GM18511 (cell line): ENCODE measurements around the gene CLHC1.

ENCODE experiments used
- ATAC-seq: cut with Tn5 transposase; IDR thresholded peaks from one replicate; pipeline ENCODE4 v1.9.1; 2021; ENCODE audit warnings: mild to moderate bottlenecking, moderate library complexity; ENCODE audit not compliant: unreplicated experiment

Gene CLHC1

DNA sequence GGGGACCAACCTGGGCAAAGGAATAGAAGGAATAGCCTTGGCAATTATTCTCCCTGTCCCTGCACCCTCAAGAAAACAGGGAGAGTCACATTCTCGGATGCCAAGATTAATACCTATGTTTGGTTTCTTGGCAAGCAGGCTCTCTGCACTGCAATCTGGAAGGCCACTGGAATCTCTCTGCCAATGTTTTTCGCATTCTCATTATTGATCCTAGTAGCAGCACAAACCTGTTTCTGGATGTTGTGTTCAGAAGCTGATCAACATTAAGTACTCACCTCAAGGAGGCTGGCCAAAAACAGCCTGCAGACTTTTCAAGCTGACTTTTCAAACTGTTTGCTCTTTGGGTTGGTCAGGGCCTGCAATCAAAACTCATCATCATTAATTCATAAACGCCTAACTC lies 62.2 kb downstream of the CLHC1 start:
- ATAC-seq: no peak

DNA sequence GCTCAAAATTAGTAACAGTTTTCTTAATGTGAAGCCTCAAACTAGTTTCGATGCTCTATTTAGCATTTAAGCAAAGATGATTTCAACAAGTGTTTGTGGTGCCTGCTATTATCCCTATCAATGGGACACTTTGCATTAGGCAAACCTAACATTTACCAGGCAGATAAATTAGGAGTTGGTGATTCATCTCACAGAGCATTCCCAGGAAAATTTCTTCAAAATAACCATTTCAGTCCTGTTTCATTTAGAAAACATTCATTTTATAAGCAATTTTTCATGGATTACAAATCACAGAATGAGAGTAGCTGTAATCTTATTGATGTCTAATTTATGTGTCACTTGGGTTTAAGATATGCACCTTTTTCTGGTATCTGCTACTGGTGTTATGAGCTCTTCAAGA lies 62.7 kb downstream of the CLHC1 start:
- ATAC-seq: no peak

GRCh38 chr2:55168221-55169154 lies 63.6 kb downstream of the CLHC1 start:
- ATAC-seq: no peak

GRCh38 chr2:55165626-55166025 lies 66.5 kb downstream of the CLHC1 start:
- ATAC-seq: no peak

DNA sequence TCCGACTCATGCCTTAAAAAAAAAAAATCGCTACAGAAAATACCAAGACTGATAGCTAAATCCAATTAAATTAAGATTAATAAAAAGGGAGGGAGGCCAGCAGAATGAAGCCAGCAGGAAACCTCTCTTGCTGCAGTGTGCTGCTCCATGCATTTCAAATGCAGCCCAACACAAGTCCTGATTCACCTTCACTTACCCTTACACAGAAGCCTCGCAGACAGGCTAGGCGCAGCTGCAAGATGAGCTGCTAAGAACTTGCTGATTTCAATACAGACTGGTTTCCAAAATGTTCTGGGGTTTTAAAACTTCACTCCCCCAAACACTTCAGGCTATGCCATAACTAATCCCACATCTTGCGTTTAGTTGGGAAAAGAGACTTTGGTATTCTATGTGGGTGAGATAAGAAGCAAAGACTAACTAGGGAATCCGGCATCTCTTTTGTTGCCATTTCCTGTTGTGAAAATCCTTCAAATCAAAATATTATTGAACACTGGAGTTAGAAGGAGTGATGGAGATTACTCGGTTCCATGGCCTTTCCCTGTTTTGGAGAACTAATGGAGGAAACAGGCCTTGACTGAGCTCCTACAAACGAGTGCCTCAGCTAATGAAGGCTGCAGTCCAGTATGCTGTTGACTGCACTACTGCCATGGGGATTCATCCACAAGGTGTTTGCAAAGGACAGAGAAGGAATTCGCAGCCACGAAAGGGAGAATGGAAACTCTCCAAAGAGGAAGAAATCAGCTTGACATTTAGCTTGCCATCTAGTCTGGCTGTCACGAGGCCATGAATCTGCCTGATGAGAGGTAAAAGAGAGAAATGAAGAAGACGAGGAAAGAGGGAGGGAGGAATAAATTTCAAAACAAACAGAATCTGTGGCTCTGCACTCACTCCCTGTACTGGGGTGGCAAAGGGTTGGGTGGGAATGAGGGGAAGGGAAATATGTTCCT lies 67.3 kb downstream of the CLHC1 start:
- no peak for ATAC-seq

DNA sequence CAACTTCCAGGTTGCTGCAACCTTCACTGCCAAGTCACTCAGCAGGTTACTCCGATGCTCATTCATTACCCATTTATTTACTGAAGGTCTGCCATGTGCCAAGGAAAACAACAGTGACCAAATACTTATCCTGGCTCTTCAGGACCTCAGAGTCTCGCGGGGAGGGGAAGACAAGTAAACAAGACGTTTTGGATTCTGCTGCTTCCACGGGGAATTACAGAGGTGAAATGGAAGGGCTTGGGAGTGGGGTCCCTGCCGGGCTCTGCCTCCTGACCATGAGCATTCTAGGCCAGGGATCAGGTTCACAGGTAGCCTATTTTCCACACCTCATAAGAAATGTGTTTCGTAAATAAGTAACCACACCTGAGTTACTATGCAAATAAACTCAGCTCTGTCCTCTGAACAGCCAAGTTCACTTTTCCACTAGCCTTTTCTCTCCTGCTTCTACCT lies 68.1 kb downstream of the CLHC1 start:
- ATAC-seq: no peak

- no peak for ATAC-seq
These were observed 68.8 kb downstream of the CLHC1 start for GRCh38 chr2:55163274-55163721.

DNA sequence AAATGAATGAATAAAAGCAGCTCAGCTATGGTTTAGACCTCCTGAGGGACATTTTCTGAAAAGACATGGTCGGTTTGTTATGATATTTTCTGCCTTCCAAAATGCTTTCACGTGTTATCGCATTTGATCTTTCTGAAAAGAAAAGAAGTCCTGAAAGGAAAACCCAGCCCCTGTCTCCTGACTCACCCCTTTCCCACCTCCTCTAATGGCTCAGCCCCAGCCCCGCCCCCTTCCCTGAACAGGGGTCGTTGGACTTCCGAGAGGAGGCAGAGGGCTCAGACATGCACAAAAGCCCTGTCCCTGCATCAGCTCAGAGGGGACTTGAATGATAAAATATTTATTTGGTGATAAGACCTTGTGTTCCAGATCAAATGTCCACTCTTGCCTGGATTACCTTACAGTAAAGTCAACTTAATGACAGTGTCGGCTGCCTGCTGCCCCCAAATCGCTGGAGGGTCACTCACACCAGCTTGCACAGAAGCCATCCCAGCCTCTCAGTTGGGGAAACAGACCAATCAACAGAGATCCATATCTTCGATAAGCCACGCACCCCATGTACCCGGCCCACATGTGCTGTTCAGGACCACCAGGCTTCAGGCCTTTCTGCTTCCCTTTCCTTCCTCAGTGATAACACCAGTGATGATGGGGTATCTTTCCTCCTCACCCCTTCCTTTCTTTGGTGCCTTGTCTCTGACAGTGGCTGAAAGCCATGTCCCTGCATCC lies 69.6 kb downstream of the CLHC1 start:
- no peak for ATAC-seq

GRCh38 chr2:55161295-55162210 lies 70.5 kb downstream of the CLHC1 start:
- ATAC-seq: no peak

DNA sequence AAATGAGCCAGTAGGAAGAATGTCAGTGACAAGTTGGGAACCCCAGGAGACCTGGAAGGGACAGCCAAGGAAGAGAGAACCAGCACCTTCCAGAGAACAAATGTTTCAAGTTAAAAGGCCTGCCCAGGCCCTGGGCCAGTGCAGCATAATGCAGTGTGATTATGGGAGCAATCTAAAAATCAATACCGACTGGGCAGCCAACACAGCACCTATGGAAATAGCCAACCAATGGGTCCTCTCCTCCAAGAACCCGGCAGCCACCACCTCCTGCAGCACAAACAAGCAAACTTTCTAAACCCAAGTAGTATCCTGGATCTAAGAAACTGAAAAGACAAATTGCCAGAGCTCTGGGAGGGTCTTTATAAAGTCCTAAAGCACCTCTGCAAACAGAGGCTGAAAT lies 71.7 kb downstream of the CLHC1 start:
- ATAC-seq: no peak

- no peak for ATAC-seq
These were observed 72.3 kb downstream of the CLHC1 start for GRCh38 chr2:55159752-55160151.

DNA sequence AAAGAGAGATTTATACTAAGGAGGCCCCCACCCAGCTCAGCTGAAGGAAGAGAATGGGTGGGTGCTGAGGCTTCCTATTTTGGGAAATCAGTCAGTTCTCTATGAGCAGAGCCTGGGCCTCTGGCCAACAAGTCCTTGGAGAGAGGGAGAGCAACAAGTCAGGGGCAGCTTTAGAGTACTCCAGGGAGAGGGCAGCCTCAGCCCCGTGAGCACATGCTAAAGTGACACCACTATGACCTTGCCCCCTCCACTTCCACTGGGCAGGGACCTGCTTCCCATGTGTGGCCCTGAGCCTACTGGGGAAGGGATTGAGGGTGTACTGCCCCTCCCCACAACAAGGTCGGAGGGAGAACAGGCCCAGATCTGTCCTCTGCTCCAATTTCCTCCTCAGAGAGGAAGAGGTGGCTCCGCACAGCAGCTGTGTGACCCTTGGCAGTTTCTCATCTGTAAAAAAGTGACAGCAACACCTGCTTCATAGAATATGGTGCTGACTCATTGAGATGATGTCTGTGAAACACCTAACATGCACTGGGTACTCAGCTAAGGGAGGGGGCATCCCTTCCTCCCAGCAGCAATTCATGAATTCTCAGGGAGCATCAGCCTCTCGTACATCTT lies 72.9 kb downstream of the CLHC1 start:
- ATAC-seq: peak; percentile 82

DNA sequence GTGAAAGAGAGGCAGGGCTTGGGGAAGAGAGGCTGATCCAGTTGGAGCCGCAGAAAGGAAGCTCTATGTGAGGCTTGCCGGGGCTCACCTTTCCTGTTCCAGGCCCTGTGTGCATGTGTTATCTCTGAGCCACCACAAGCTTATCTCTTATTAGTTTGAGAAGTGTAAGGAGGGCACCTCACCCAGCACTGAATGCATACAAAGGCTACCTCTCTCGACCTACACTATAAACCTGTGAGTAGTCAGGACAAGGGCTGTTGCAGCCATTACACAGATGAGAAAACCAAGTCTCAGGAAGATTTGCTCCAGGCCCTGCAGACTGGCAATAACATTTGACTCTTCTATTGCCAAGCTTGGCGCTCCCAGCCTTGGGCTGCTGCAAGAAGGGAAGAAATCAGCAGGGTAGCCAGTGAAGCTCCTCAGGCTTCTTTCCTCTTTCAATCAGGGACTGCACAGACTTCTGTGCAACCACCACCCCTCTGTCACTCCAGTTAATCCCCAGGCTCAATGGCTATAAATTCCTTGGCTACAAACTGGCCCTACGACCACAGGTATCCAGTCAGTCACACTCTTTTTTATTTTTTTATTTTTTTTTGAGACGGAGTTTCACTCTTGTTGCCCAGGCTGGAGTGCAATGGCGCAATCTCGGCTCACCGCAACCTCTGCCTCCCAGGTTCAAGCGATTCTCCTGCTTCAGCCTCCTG lies 73.8 kb downstream of the CLHC1 start:
- ATAC-seq: no peak

DNA sequence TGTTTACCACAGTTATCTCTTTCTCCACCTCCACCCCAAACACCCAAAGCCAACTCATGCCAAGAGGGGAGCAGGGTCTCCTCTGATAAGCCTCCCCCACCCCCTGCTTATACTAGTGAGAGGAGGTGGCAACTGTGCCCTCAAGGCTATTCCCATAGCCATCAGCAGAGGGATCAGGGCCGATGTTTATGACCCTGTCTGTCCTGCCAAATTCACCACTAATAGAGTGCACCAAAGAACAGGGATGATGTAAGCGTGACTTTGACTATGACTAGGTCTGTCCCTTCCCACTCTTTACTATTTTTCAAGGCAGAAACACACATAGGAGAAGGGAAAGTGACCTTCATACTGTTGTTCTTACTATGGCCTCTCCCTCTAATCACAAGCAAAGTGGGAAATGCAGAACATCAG lies 74.6 kb downstream of the CLHC1 start:
- ATAC-seq: peak; percentile 34

GRCh38 chr2:55156984-55157383 lies 75.1 kb downstream of the CLHC1 start:
- ATAC-seq: no peak

DNA sequence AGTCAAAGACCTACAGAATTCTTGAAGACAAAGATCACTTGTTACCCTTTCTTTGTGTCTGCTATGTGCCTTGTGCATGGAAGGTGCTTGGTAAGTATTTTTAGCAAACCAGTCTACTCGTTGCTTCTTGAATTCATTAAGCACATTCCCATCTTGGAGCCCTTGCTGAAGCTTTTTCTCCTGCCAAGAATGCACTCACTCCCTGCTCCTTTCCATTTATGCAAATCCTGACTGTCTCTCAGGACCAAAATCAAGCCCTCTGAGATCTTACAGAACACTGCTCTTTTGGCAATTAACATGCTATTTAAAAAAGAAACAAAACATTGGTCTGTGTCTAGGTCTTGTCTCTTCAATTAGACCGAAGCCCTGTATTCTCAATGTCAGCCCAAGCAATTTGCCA lies 75.8 kb downstream of the CLHC1 start:
- no peak for ATAC-seq

DNA sequence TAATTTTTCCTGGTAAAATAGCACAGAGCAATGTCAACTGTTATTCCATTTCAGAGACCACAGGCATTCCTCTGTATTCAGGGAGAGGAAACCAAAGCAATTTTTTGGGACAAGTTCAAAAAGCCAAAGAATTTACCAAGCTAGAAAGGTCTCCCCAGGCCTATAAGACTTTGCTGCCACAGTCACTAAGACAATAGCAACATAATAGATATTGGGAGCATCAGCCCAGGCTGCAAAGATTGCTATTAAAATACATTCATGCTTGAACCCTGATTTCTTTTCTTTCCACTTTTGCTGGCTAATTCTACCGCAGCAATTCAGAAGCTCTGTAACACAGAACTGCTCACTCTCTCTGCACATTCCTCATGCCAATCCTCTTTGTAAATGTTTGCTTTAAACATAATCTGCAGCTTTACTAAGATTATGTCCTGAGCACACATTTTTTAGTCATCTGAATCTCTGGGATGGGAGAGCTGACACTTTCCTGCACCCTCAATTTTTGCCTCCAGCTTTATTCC lies 76.3 kb downstream of the CLHC1 start:
- no peak for ATAC-seq

GRCh38 chr2:55155206-55155605 lies 76.9 kb downstream of the CLHC1 start:
- no peak for ATAC-seq
